Skin of body (tissue), 2 donors: ENCODE data around the gene COL21A1. TPM values are rescaled to one million over a fixed set of nuclear protein-coding genes. Genes with fewer than 3 reads are reported as not detected.

Source experiments
- DNase-seq: peaks from one replicate; lab custom pipeline; 2025; lab: John Stamatoyannopoulos, UW
- total RNA-seq: library from RNA; depleted of rRNA; stranded (reverse); fragments of >200 nt; gene quantifications from one replicate; pipeline ENCODE4 v1.2.3, GENCODE V29; 2014

The COL21A1 gene
- total RNA-seq, 1 donor from 2014 or later: 79.8 TPM

GRCh38 chr6:56050530-56051201 is 196.7 kb downstream of the COL21A1 start:
- no peak for DNase-seq

DNA sequence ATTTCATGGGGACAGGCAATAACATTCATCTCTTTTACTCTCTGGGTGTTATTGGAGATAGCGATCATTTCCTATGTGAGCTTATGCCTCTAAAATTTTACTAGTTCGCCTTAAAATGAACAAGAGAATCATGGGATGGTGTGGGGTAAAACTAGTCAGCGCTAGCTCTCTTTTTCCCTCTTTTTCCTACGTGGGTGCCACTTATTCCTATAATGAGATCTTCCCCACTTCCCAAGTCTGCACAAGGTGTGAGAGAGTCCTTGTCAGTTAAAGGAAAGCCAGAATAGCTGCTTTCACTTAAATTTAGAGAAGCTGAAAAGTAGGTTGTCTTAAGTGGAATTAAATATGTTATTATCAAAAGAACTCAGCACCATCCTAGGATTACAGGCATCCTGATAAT is 198.8 kb downstream of the COL21A1 start:
- no peak for DNase-seq

DNA sequence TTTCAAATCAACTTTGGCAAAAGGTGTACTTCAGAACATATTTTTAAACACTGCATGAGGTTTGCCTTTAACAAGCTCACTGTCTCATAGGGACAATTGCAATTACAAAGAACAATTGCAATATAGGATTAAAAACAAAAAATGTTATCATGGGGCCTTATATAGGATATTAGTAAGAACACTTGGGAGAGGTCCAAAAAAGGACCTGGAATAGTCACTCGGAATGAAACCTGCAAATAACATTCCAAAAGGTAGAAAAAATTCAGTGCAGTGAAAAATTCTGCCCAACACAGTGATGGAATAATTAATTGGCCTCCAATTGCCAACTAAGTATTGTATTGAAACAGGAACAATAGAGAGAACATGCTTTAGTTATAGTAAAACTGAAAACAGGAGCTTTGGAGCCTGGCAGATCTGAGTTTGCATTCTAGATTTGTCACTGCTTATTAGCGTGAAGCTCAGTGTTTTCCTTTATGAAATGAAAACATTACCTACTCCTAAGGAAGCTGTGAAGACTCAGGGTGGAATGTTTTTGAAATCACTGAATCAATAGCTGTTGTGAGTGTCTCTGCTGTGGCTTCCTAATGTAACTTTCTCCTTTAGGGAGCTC is 199.3 kb downstream of the COL21A1 start:
- DNase-seq: no peak

DNA sequence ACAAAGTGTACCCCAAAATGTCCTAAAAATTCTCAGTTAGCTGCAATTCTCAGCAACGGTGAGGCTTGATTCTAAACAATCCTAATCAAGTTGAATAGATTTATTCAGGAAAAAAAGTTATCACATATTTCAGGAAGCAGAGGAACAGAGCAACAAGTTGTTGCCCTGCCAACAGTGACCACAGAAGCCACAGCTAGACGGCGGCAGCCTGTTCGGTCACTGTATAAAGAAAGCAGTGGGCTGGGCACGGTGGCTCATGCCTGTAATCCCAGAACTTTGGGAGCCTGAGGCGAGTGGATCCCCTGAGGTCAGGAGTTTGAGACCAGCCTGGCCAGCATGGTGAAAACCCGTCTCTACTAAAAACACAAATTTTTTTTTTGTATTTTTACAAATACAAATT is 200.8 kb downstream of the COL21A1 start:
- no peak for DNase-seq

DNA sequence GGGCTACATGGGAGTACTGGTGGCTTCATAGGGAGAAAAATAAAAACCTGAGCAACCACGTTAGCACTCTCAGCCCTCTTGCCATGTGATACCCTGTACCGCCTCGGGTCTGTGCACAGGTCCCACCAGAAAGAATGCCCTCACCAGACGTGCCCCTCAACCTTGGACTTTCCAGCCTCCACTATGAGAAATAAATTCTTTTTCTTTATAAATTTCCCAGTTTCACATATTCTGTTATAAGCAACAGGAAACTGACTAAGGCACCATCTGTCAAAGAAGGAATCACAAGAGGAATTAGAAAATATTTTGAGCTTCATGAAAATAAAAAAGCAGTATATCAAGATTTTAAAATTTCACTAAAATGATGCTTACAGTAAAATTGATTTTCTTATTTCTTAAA is 203.6 kb downstream of the COL21A1 start:
- no peak for DNase-seq

DNA sequence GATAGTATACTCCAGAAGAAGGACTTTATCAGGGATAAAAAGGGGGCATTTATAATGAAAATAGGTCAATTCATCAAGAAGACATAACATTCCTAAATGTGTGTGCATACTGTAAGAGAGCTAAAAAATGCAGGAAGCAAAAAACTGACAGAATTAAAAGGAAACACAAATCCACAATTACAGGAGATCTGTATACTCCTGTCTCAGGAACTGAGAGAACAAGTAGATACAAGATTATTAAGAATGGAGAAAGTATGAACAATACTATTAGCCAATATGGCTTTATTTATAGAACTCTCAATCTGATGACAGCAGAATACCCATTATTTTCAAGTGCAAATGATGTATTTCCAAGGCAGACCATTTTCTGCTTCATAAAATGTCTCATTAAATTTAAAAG is 204.3 kb downstream of the COL21A1 start:
- no peak for DNase-seq

DNA sequence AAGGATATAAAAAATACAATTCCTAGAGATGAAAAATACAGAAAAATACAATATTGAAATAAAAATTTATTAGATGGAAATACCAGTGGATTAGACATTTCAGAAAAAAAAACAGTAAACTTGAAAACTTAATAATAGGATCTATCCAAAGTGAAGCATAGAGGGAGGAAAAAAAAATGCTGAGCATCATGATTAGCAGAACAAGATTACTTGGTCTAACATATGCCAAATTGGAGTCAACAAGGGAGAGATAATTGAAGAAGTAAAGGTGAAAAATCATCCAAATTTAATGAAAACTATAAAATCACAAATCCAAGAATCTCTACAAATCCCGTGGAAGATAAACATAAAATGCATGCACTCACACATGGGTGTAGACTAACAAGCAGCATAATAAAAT is 205.8 kb downstream of the COL21A1 start:
- DNase-seq: no peak

GRCh38 chr6:56040889-56041301 is 206.5 kb downstream of the COL21A1 start:
- peak; percentile 82 for DNase-seq

DNA sequence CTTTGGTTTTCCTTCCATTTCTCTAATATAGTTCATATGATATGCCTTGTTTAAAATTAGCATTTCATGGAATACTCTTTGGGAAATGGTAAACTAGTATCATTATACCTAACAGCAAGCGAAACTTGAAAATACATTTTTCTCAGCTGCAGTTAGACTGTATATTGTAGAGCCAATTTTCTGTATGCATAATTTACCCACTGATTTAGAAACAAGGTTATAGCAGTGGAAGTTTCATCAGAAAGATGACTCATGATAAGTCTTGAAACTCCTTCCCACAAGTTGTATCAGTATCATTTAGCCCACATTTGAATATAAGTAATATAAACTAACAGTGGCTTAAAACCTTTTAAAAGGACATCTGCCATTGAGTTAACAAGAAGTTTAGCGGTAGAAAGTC is 207.2 kb downstream of the COL21A1 start:
- DNase-seq: no peak

GRCh38 chr6:56038764-56039163 is 208.6 kb downstream of the COL21A1 start:
- DNase-seq: no peak

DNA sequence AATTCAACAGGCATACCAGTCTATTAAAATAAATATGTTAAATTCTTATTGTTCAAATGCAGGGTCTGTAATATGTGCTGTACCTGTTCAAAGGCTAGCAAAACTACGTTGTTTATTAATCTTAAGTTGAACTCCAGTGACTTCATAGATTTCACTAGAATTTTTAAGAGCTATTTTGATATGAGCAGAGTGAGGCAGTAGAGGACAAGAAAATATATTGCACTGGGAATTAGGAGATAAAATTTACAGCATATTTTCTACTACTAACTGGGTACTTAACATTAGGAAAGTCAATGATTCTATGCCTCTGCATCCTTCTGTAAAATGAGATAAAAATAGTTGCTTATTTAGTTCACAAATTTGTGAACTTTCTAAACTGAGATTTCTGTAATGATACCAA is 209.8 kb downstream of the COL21A1 start:
- no peak for DNase-seq

- no peak for DNase-seq
Measured at GRCh38 chr6:56036916-56037600, 210.3 kb downstream of the COL21A1 start.

GRCh38 chr6:56033401-56033800 is 214.0 kb downstream of the COL21A1 start:
- DNase-seq: no peak

DNA sequence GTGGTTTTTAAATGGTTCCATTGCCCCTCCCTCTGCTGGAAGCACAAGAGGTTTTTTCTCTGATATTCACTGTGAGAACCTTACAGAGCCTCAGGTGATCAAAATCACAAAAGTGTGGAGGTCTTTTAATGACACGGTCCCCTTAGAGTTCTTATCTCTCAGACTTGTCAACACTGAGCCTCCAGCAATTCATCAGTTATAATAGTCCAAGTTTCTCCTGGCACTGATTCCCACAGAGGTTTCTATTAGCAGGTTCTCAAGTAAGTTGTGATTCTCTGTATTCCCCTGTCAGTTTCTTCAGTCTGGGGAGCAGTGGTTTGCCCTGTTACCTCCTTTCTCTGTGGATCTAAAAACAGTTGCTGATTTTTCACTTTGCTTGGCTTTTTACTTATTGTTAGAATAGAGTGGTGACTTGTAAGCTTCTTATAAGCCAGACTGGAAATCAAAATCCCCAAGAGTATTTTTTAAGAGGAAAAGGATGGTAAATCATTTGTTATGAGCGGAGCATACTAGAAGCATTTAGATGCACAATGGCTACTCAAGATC is 214.6 kb downstream of the COL21A1 start:
- no peak for DNase-seq

- no peak for DNase-seq
Measured at GRCh38 chr6:56027865-56028264, 219.5 kb downstream of the COL21A1 start.

DNA sequence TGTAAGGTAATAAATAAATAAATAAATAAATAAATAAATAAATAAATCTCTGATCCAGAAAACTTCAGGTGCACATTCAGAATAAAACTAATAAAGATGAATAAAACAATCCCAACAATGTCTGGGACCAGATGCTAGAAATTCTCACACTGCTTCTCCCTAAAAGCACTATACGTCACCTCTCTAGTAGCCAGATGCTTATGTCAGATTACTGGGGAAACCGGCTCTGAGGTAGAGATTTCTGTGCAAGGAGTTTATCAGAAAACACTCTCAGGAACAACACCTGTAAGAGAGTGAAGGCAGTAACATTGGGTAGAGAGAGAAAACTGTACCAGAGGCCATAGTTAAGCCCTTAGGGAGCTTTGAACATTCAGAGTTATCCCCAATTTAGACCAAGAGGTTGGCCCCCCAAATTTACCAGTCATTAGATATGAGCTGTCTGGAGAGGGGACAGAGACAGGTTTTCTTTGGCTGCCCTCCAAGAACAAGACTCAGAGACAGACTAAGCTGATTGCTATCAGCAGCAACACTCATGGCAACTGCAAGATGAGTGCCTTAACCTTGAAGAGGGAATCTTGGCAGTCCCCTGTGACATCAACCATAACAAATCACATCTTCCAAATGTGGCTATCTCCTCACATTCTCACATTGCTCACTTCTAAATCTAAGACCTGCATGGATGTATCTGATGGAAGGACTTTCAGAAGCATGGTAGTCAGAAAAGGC is 220.8 kb downstream of the COL21A1 start:
- no peak for DNase-seq

GRCh38 chr6:56025795-56026194 is 221.6 kb downstream of the COL21A1 start:
- peak; percentile 34 for DNase-seq

- DNase-seq: no peak
Measured at GRCh38 chr6:56024931-56025330, 222.4 kb downstream of the COL21A1 start.

- DNase-seq: no peak
Measured at GRCh38 chr6:56023829-56024228, 223.6 kb downstream of the COL21A1 start.

- DNase-seq: no peak
Measured at GRCh38 chr6:56022678-56023077, 224.7 kb downstream of the COL21A1 start.

DNA sequence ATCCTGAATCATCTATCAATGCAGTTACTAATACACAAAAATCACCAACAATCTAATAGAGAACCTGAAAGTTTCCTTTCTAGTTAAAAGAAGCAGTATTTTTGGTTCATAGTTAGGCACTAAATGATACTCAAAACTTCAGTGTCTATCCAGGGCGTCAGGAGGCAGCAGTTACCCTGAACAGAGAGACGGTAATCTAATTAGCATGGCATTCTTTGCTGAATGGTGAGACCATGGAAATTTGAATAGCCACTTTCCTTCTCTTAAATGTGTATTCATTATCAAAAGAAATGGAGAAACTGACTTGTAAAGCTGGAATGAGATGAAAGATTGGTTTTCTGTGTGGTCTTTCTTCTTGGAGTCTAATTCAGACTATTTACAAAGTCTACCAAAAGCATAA is 225.4 kb downstream of the COL21A1 start:
- no peak for DNase-seq

- no peak for DNase-seq
Measured at GRCh38 chr6:56019973-56020372, 227.4 kb downstream of the COL21A1 start.
